A549 (cell line): Measurements from ENCODE around the gene DCAF5. TPM values are rescaled to one million over a fixed set of nuclear protein-coding genes. Genes with fewer than 3 reads are reported as not detected.

Experiments used
- ATAC-seq, 2 experiments: fragments of 200-7000 bp in 1 of 2; fragments of >200 bp in 1 of 2; cut with Nextera tagmentation in 1 of 2; cut with Tn5 transposase in 1 of 2; 3 replicates each; pipeline versions ENCODE4 v1.8.0 to v1.9.1; 2018 to 2020; ENCODE audit warnings: mild to moderate bottlenecking in 1 of 2, moderate library complexity in 1 of 2
- CTCF ChIA-PET: fragments of 300-600 bp; sonication (Branson Sonifier 250); formaldehyde crosslinking; extraction: SDS; loops from one replicate; lab custom pipeline; 2021; ENCODE audit warnings: antibody characterized with exemption, inconsistent platforms; lab: Yijun Ruan, JAX
- POLR2A ChIA-PET: fragments of 350-600 bp; formaldehyde crosslinking; extraction: SDS; loops from one replicate; lab custom pipeline; 2021; ENCODE audit warnings: antibody characterized with exemption, inconsistent platforms; lab: Yijun Ruan, JAX
- DNase-seq, 2 experiments: peaks; one replicate each; pipeline versions ENCODE4 v3.0.0 to v3.0.0-alpha.2; 2011 to 2016; ENCODE audit warnings: low read depth in 1 of 2, low spot score in 1 of 2
- FAIRE-seq: peaks from 2 replicates; lab custom pipeline; 2011; peaks lifted over from hg19 to GRCh38; lab: Jason Lieb, UNC
- H3K27ac ChIP-seq, 2 experiments: fragments of >200 bp; sonication (Bioruptor Twin); formaldehyde crosslinking; 3 replicates each; pipeline ENCODE4 v1.5.1; 2016 to 2017
- H3K4me1 ChIP-seq: fragments of >200 bp; sonication (Bioruptor Twin); formaldehyde crosslinking; 3 replicates; pipeline ENCODE4 v1.6.1; 2016
- H3K4me2 ChIP-seq: fragments of >200 bp; sonication (Bioruptor Twin); formaldehyde crosslinking; 3 replicates; pipeline ENCODE4 v1.6.1; 2016
- H3K4me3 ChIP-seq: fragments of >200 bp; sonication (Bioruptor Twin); formaldehyde crosslinking; 3 replicates; pipeline ENCODE4 v1.5.1; 2016
- H3K9me3 ChIP-seq: fragments of >200 bp; sonication (Bioruptor Twin); formaldehyde crosslinking; 3 replicates; pipeline ENCODE4 v1.6.1; 2016
- CBX8 ChIP-seq: fragments of 200-600 bp; sonication (generic); IDR thresholded peaks from 2 replicates; pipeline ENCODE4 v1.6.1; 2016
- CEBPB ChIP-seq, 2 experiments: fragments of >200 bp in 1 of 2; sonication (Bioruptor Twin) in 1 of 2; formaldehyde crosslinking in 1 of 2; IDR thresholded peaks; 2 replicates each; pipeline ENCODE4 v1.6.1; 2012 to 2016
- CHD2 ChIP-seq: fragments of 150-350 bp; IDR thresholded peaks from 2 replicates; pipeline ENCODE4 v1.6.1; 2014; ENCODE audit warnings: low read length; ENCODE audit not compliant: partially characterized antibody
- EHF ChIP-seq: fragments of 250-450 bp; sonication (Bioruptor Pico); IDR thresholded peaks from 2 replicates; pipeline ENCODE4 v1.5.0; 2020; ENCODE audit warnings: mild to moderate bottlenecking
- FOSB ChIP-seq: fragments of 250-450 bp; sonication (Bioruptor Pico); IDR thresholded peaks from 2 replicates; pipeline ENCODE4 v1.5.0; 2020; ENCODE audit warnings: mild to moderate bottlenecking, moderate library complexity
- FOSL2 ChIP-seq, 2 experiments: fragments of 450-650 bp in 1 of 2; fragments of >200 bp in 1 of 2; sonication (Bioruptor Twin) in 1 of 2; formaldehyde crosslinking; IDR thresholded peaks; 2 replicates each; pipeline versions ENCODE4 v1.5.0 to v1.6.1; 2016 to 2020; ENCODE audit warnings: mild to moderate bottlenecking in 1 of 2, moderate library complexity in 1 of 2
- GATA3 ChIP-seq: IDR thresholded peaks from 2 replicates; pipeline ENCODE4 v1.6.1; 2012; ENCODE audit warnings: borderline replicate concordance
- HDAC2 ChIP-seq: fragments of 200-600 bp; sonication (generic); IDR thresholded peaks from 2 replicates; pipeline ENCODE4 v1.6.1; 2016
- HOXB5 ChIP-seq: fragments of 250-450 bp; sonication (Bioruptor Pico); IDR thresholded peaks from 2 replicates; pipeline ENCODE4 v1.5.0; 2020; ENCODE audit warnings: mild to moderate bottlenecking, moderate library complexity
- JUN ChIP-seq, 2 experiments: fragments of >200 bp; sonication (Bioruptor Twin); formaldehyde crosslinking; IDR thresholded peaks; 2 replicates in 1 of 2; 3 replicates in 1 of 2; pipeline ENCODE4 v1.6.1; 2016 to 2017
- JUNB ChIP-seq: fragments of >200 bp; sonication (Bioruptor Twin); formaldehyde crosslinking; IDR thresholded peaks from 2 replicates; pipeline ENCODE4 v1.6.1; 2016
- KDM1A ChIP-seq: fragments of 200-600 bp; sonication (generic); IDR thresholded peaks from 2 replicates; pipeline ENCODE4 v1.6.1; 2016; ENCODE audit warnings: low read depth, mild to moderate bottlenecking
- KDM5A ChIP-seq: fragments of 200-600 bp; sonication (generic); IDR thresholded peaks from 2 replicates; pipeline ENCODE4 v1.6.1; 2016; ENCODE audit warnings: antibody characterized with exemption, mild to moderate bottlenecking
- MYC ChIP-seq: IDR thresholded peaks from 2 replicates; pipeline ENCODE4 v1.6.1; 2012; ENCODE audit warnings: mild to moderate bottlenecking, inconsistent platforms, low read length, improper control_type of control experiment, borderline replicate concordance
- NPAS2 ChIP-seq: fragments of 250-450 bp; sonication (Bioruptor Pico); IDR thresholded peaks from 2 replicates; pipeline ENCODE4 v1.8.0; 2022; ENCODE audit warnings: mild to moderate bottlenecking, moderate library complexity, borderline replicate concordance
- POLR2A ChIP-seq: IDR thresholded peaks from 2 replicates; pipeline ENCODE4 v1.6.1; 2012; ENCODE audit warnings: mild to moderate bottlenecking, low read length
- RAD21 ChIP-seq, 2 experiments: fragments of >200 bp in 1 of 2; sonication (Bioruptor Twin) in 1 of 2; formaldehyde crosslinking in 1 of 2; IDR thresholded peaks in 1 of 2; conservative IDR thresholded peaks in 1 of 2; 2 replicates in 1 of 2; 3 replicates in 1 of 2; pipeline ENCODE4 v1.6.1; 2012 to 2018; ENCODE audit warnings: inconsistent platforms in 1 of 2
- RARB ChIP-seq: fragments of 250-450 bp; sonication (Bioruptor Pico); IDR thresholded peaks from 2 replicates; pipeline ENCODE4 v1.8.0; 2021; ENCODE audit warnings: mild to moderate bottlenecking, moderate library complexity
- RCOR1 ChIP-seq: fragments of 150-350 bp; IDR thresholded peaks from 2 replicates; pipeline ENCODE4 v1.6.1; 2014; ENCODE audit warnings: antibody characterized with exemption, low read length, low read depth
- RFX5 ChIP-seq: fragments of 450-650 bp; IDR thresholded peaks from 2 replicates; pipeline ENCODE4 v1.7.1; 2014; ENCODE audit warnings: antibody characterized with exemption, mild to moderate bottlenecking, moderate library complexity
- SREBF2 ChIP-seq: fragments of 450-650 bp; IDR thresholded peaks from 2 replicates; pipeline ENCODE4 v1.6.1; 2014; ENCODE audit warnings: mild to moderate bottlenecking, moderate library complexity
- TFCP2L1 ChIP-seq: fragments of 250-450 bp; sonication (Bioruptor Pico); IDR thresholded peaks from 2 replicates; pipeline ENCODE4 v1.5.0; 2021; ENCODE audit warnings: mild to moderate bottlenecking
- ZC3H11A ChIP-seq: fragments of 450-650 bp; IDR thresholded peaks from 2 replicates; pipeline ENCODE4 v1.6.1; 2014; ENCODE audit warnings: antibody characterized with exemption, mild to moderate bottlenecking
- ZFP36 ChIP-seq: fragments of 450-650 bp; IDR thresholded peaks from 2 replicates; pipeline ENCODE4 v1.6.1; 2014; ENCODE audit warnings: borderline replicate concordance; ENCODE audit not compliant: partially characterized antibody
- WGBS: methylation state at CpG from one replicate; pipeline ENCODE4 v1.1.6; 2017; ENCODE audit errors: missing lambda C conversion rate; 5-methylcytosine and 5-hydroxymethylcytosine counted together
- polyA plus RNA-seq, 4 experiments: library from polyadenylated mRNA; depleted of rRNA in 3 of 4; stranded (reverse); fragments of >200 nt; fragmentation: RNase III in 1 of 4; extraction: RNeasy Plus Mini Kit Qiagen cat#74134 plus additional on column Dnase treatment in 1 of 4; gene quantifications; 2 replicates in 3 of 4; 3 replicates in 1 of 4; pipeline ENCODE4 v1.2.3, GENCODE V29; 2011 to 2017
- TF ChIP-seq, protein P1 (sequence below): fragments of 250-450 bp; sonication (Bioruptor Pico); IDR thresholded peaks from 2 replicates; pipeline ENCODE4 v1.5.0; 2021; ENCODE audit warnings: mild to moderate bottlenecking, moderate library complexity, borderline replicate concordance
- TF ChIP-seq, protein P2 (sequence below): IDR thresholded peaks from 2 replicates; pipeline ENCODE4 v1.6.1; 2012
- TF ChIP-seq, protein P3 (sequence below): fragments of >200 bp; sonication (Bioruptor Twin); formaldehyde crosslinking; IDR thresholded peaks from 3 replicates; pipeline ENCODE4 v1.6.1; 2016
- TF ChIP-seq, protein P4 (sequence below): fragments of >200 bp; sonication (Bioruptor Twin); formaldehyde crosslinking; IDR thresholded peaks from 2 replicates; pipeline ENCODE4 v1.6.1; 2016

The DCAF5 gene
- polyA plus RNA-seq, 2 of the 4 experiments (the other 2 are of a cell fraction) = 14.3 to 23.7 TPM

DNA sequence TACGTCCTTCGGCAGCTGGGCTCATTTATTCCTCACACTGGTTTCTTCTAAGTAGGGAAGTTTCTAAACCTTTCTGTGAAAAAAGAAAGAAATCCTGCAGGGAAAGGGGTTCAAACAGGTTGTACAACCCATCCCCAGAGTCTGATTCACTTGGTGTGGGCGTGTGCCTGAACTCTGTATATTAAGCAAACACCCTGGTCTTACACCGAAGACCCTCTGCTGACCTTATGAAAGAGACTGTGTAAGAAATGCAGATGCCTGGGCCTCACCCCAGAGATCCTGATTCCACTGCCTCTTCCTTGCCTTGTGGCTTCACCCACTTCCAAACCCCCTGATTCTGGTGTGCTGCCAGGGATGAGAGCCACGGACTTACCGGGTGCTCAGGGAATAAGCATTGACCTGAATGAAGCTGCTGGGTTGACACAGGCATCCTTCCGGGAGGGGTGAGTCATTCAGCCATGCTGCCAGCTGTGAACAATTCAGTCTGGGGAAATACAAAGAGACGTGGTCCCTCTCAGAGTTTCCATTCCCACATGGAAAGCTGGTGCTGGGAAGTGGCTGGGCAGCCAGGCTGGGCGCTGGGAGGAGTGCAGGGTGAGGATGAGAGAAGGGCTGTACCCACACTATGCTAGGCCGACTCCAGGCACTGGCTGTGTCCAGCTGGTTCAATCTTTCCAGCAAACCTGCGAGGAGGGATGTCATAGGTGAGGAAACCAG lies 147.3 kb downstream of the DCAF5 start:
- ATAC-seq = peak; percentile 84 to 92
- POLR2A ChIA-PET = interaction anchor here (0.6 kb wide), 1 partner anchor 43 kb away, joined by 4 read pairs; no protein-coding TSS in a partner anchor
- WGBS = 36% methylated on average over 11 of the region's 11 CpGs

DNA sequence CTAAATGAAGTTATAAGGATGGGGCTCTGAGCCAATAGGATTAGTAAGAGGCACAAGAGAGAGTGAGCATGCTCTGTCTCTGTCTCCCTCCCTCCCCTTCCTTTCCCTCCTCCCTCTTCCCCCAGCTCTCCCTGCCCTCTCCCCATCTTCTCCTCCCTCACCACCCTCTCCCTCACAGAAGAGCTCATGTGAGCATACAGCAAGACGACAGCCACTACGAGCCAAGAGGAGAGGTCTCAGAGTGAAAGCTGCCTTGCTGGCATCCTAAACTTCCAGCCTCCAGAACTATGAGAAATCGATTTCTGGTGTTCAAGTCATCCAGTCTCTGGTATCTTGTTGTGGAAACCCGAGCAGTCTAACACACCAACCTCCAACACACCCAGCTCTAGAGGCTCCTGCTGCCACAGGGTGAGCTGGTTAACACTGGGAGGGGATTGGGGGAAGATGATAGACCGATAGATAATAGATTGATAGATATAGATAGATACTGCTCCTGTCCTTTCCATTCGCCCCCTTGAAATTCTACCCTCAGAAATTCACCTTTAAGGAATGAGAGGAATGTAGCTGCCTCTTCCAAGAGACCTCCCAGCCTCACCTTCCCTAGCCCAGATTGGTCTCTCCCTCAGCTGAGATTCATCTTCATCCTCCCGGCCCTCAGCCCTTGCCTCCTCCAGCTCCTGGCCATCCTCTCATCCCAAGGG lies 148.0 kb downstream of the DCAF5 start:
- 64% methylated on average over 7 of the region's 7 CpGs for WGBS
- H3K4me1 ChIP-seq = peaks cover 20% of the 10 kb centered on the region
- no peaks in the 10 kb centered on the region for H3K9me3 ChIP-seq
- FAIRE-seq (no peak), ATAC-seq (peak in 1 of 2 experiments; percentile 16; a peak in 3 of 6 replicates)
- CTCF ChIA-PET = interaction anchor here (0.9 to 7.6 kb wide), 8 partner anchors 15 to 102 kb away, joined by 3 to 48 read pairs (median 4); no protein-coding TSS in a partner anchor
- POLR2A ChIA-PET = interaction anchor here (0.6 to 1.0 kb wide), 2 partner anchors 33 to 44 kb away, joined by 3 to 4 read pairs; no protein-coding TSS in a partner anchor
- no peak for TF ChIP-seq RCOR1
- no peak for TF ChIP-seq MYC
- TF ChIP-seq CBX8 = no peak
- TF ChIP-seq JUN (IDR thresholded peaks at IDR 0.05) = no peak
- TF ChIP-seq, protein P1, sequence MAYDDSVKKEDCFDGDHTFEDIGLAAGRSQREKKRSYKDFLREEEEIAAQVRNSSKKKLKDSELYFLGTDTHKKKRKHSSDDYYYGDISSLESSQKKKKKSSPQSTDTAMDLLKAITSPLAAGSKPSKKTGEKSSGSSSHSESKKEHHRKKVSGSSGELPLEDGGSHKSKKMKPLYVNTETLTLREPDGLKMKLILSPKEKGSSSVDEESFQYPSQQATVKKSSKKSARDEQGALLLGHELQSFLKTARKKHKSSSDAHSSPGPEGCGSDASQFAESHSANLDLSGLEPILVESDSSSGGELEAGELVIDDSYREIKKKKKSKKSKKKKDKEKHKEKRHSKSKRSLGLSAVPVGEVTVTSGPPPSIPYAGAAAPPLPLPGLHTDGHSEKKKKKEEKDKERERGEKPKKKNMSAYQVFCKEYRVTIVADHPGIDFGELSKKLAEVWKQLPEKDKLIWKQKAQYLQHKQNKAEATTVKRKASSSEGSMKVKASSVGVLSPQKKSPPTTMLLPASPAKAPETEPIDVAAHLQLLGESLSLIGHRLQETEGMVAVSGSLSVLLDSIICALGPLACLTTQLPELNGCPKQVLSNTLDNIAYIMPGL = no peak
- no peak for TF ChIP-seq CEBPB (IDR thresholded peaks at IDR 0.05)
- no peak for TF ChIP-seq TFCP2L1 (CRISPR knock-in tag)
- no peak for TF ChIP-seq KDM5A
- no peak for TF ChIP-seq ZC3H11A
- no peak for TF ChIP-seq FOSB (CRISPR knock-in tag)
- no peak for TF ChIP-seq RARB (CRISPR knock-in tag)
- no peak for TF ChIP-seq GATA3
- TF ChIP-seq, protein P2, sequence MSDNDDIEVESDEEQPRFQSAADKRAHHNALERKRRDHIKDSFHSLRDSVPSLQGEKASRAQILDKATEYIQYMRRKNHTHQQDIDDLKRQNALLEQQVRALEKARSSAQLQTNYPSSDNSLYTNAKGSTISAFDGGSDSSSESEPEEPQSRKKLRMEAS = no peak
- TF ChIP-seq, protein P3, sequence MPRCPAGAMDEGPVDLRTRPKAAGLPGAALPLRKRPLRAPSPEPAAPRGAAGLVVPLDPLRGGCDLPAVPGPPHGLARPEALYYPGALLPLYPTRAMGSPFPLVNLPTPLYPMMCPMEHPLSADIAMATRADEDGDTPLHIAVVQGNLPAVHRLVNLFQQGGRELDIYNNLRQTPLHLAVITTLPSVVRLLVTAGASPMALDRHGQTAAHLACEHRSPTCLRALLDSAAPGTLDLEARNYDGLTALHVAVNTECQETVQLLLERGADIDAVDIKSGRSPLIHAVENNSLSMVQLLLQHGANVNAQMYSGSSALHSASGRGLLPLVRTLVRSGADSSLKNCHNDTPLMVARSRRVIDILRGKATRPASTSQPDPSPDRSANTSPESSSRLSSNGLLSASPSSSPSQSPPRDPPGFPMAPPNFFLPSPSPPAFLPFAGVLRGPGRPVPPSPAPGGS = no peak
- no peak for TF ChIP-seq CHD2
- no peak for TF ChIP-seq POLR2A
- TF ChIP-seq ZFP36 = no peak
- no peak for TF ChIP-seq NPAS2 (CRISPR knock-in tag)
- TF ChIP-seq, all 56 proteins: peak for 0
- Histone ChIP-seq H3K4me2 (peak overlapping the region; percentile 60), H3K27ac (peak overlapping the region; percentile 14 to 67; a peak in 4 of 6 replicates), H3K4me3 (no peak overlapping the region)
- no peak for DNase-seq

More for the DNA sequence above, 147.3 kb downstream of the DCAF5 start:
- H3K4me1 ChIP-seq = peaks cover 26% of the 10 kb centered on the region
- peak overlapping the region; percentile 60 for H3K4me2 ChIP-seq
- H3K27ac ChIP-seq = peak overlapping the region; percentile 14 to 67; a peak in 4 of 6 replicates
- H3K4me3 ChIP-seq = no peak overlapping the region
- H3K9me3 ChIP-seq = no peaks in the 10 kb centered on the region
- FAIRE-seq (no peak), DNase-seq (peak; percentile 70 to 86)
- CTCF ChIA-PET = interaction anchor here (0.9 to 7.6 kb wide), 6 partner anchors 16 to 101 kb away, joined by 3 to 48 read pairs (median 5); no protein-coding TSS in a partner anchor
- TF ChIP-seq RAD21 (conservative IDR thresholded peaks at IDR 0.05 in 1 of 2, IDR thresholded peaks at IDR 0.05 in 1 of 2) (0 out of 5 replicates have a peak, but pooled peaks of 1 of the 2 experiments have one; percentile 23), FOSL2 (IDR thresholded peaks at IDR 0.05) (peak; percentile 63; the same call in 1 of the 2 replicates), FOSL2 (CRISPR knock-in tag; IDR thresholded peaks at IDR 0.05) (peak; percentile 85), RFX5 (no peak), EHF (no peak), RARB (CRISPR knock-in tag) (no peak), FOSB (CRISPR knock-in tag) (no peak), SREBF2 (no peak), HDAC2 (no peak), JUNB (0 out of 2 replicates have a peak, but pooled peaks have one; percentile 20), HOXB5 (CRISPR knock-in tag) (no peak), KDM1A (no peak)
- TF ChIP-seq, protein P4, sequence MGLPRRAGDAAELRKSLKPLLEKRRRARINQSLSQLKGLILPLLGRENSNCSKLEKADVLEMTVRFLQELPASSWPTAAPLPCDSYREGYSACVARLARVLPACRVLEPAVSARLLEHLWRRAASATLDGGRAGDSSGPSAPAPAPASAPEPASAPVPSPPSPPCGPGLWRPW = no peak
- TF ChIP-seq, protein P2 = peak; percentile 38; the same call in 1 of the 2 replicates
